Spleen (tissue), 11 donors: ENCODE data around the gene ZYG11A. TPM values are rescaled to one million over a fixed set of nuclear protein-coding genes. Genes with fewer than 3 reads are reported as not detected.

Experiments used
- DNase-seq: peaks from one replicate; pipeline ENCODE4 v3.0.0-alpha.2; 2020
- H3K27ac ChIP-seq, 8 donors: fragments of 200-600 bp; sonication (generic) in 7 of 8; 1 replicate in 4 of 8; 2 replicates in 4 of 8; pipeline versions ENCODE4 v1.5.0 to v1.8.0; 2016 to 2021; ENCODE audit warnings: inconsistent platforms in 4 of 8, mild to moderate bottlenecking in 4 of 8, moderate library complexity in 1 of 8
- H3K27me3 ChIP-seq, 7 donors: fragments of 200-600 bp; sonication (generic) in 6 of 7; replicated peaks in 1 of 7; 1 replicate in 4 of 7; 2 replicates in 3 of 7; pipeline versions ENCODE4 v1.5.0 to v1.8.0; 2016 to 2021; ENCODE audit warnings: inconsistent platforms in 3 of 7, mild to moderate bottlenecking in 1 of 7
- H3K36me3 ChIP-seq, 6 donors: fragments of 200-600 bp; sonication (generic) in 5 of 6; 1 replicate in 4 of 6; 2 replicates in 2 of 6; pipeline versions ENCODE4 v1.5.0 to v1.8.0; 2016 to 2021; ENCODE audit warnings: inconsistent platforms in 2 of 6
- H3K4me1 ChIP-seq, 6 donors: fragments of 200-600 bp; sonication (generic) in 5 of 6; 1 replicate in 3 of 6; 2 replicates in 3 of 6; pipeline versions ENCODE4 v1.5.0 to v1.8.0; 2016 to 2021; ENCODE audit warnings: inconsistent platforms in 3 of 6
- H3K4me3 ChIP-seq, 8 donors: fragments of 200-600 bp; sonication (generic) in 7 of 8; 1 replicate in 4 of 8; 2 replicates in 4 of 8; pipeline versions ENCODE4 v1.5.0 to v1.8.0; 2016 to 2021; ENCODE audit warnings: inconsistent platforms in 4 of 8, mild to moderate bottlenecking in 4 of 8, moderate library complexity in 2 of 8
- H3K9me3 ChIP-seq, 8 donors: fragments of 200-600 bp; sonication (generic) in 7 of 8; 1 replicate in 4 of 8; 2 replicates in 4 of 8; pipeline versions ENCODE4 v1.5.0 to v1.8.0; 2016 to 2021; ENCODE audit warnings: inconsistent platforms in 4 of 8
- POLR2A ChIP-seq, 3 donors: fragments of 450-650 bp; IDR thresholded peaks; one replicate each; pipeline ENCODE4 v1.5.1; 2017; ENCODE audit warnings: antibody characterized with exemption in 3 of 3, mild to moderate bottlenecking in 1 of 3
- POLR2AphosphoS5 ChIP-seq, 3 donors: sonication (generic); formaldehyde crosslinking; IDR thresholded peaks; one replicate each; pipeline ENCODE4 v1.5.1; 2017; ENCODE audit warnings: antibody characterized with exemption in 3 of 3
- WGBS, 5 donors: extraction: QIAGEN DNeasy Blood & Tissue Kit in 3 of 5; methylation state at CpG; one replicate each; pipeline versions ENCODE4 v1.1.5 to v1.1.7; 2013 to 2018; 5-methylcytosine and 5-hydroxymethylcytosine counted together
- intact Hi-C: fragments of 100-400 bp; cut with DNase I; formaldehyde crosslinking; loops from one replicate; pipeline ENCODE4 v1.15.0; 2023; ENCODE audit warnings: low total_unique reads
- polyA plus RNA-seq, 3 donors: library from polyadenylated mRNA; stranded (reverse); fragments of 200-250 nt; gene quantifications; one replicate each; pipeline ENCODE4 v1.2.1, GENCODE V29; 2013
- total RNA-seq, 7 donors: library from RNA; depleted of rRNA in 3 of 7; stranded (reverse); fragments of >200 nt in 3 of 7; fragmentation: NEBNext Ultra II Directional in 4 of 7; extraction: Animal tissue kit (Norgen Biotek cat#: 25700) in 4 of 7; gene quantifications; one replicate each; pipeline versions ENCODE4 v1.1.0 to v1.2.1, GENCODE V29; 2016 to 2021
- TF ChIP-seq, protein P1 (sequence below), 11 experiments: fragments of 200-600 bp in 7 of 11; fragments of 450-650 bp in 4 of 11; sonication (generic) in 4 of 11; IDR thresholded peaks in 8 of 11; conservative IDR thresholded peaks in 3 of 11; 1 replicate in 7 of 11; 2 replicates in 4 of 11; pipeline versions ENCODE4 v1.4.0 to v1.8.0; 2016 to 2021; ENCODE audit warnings: antibody characterized with exemption in 11 of 11, inconsistent platforms in 4 of 11, mild to moderate bottlenecking in 1 of 11
- donor health status: healthy with polysubstance abuse.
- donor health status: DM: no; HTN: no; CAD: no; lungs with moderate emphysema.
- donor health status: DM: no; HTN: no; CAD: no.
- donor health status: Bipolar disorder and iron deficiency.
- donor health status: healthy.
- donor health status: DM: no; HTN: no; CAD: no.
- donor health status: DM: yes; HTN: yes; CAD: no.

Gene ZYG11A
- total and polyA plus RNA-seq, 10 donors: 0.02 to 0.85 (median 0.16) TPM

DNA sequence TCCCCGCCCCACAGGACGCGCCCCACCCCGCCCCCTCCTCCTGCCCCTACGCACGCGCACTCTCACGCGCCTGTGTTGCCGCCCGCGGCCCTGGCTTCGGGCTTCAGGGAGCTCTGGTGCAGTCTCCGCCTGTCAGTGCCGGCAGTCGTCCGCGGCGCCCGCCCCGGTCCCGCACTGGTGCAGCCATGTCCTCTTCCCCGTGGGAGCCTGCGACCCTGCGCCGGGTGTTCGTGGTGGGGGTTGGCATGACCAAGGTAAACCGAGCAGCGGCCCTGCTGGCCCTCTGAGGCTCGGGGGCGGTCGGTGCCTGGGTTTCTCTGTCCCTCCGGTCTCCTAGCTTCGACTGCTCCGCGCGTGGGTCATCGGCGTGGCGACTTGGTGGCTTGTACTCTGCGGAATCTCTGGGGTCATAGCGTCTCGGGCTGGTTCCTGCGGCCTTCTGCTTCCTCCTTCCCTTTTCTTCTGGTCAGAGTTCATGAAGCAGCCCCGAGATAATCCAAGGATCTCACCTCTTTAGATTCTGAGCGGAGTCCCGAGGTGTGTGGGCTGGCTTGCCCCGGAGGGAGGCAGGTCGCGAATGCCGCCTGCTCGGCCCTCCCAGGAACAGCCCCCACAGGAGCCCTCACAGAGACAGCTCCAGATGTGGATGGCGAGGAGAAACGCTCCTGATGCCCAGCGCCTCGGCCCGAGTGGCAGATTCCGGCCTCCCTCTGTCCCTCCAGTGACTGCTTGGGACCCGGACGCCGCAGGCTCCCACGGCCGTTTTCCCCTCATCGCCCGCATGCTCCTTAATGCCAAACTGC is 84.9 kb downstream of the ZYG11A start, which contains the start of gene SCP2:
SCP2 (plus strand) TSS at position 65 of the 803 bp plus-strand sequence; CDS start at position 186, 121 bp downstream.
- DNase-seq: peak; percentile 89
- no peaks in the 10 kb centered on the region for H3K9me3 ChIP-seq
- TF ChIP-seq POLR2AphosphoS5 (IDR thresholded peaks at IDR 0.05) (peak; percentile 79 to 86 (median 81)), POLR2A (IDR thresholded peaks at IDR 0.05) (no peak)
- TF ChIP-seq, protein P1, sequence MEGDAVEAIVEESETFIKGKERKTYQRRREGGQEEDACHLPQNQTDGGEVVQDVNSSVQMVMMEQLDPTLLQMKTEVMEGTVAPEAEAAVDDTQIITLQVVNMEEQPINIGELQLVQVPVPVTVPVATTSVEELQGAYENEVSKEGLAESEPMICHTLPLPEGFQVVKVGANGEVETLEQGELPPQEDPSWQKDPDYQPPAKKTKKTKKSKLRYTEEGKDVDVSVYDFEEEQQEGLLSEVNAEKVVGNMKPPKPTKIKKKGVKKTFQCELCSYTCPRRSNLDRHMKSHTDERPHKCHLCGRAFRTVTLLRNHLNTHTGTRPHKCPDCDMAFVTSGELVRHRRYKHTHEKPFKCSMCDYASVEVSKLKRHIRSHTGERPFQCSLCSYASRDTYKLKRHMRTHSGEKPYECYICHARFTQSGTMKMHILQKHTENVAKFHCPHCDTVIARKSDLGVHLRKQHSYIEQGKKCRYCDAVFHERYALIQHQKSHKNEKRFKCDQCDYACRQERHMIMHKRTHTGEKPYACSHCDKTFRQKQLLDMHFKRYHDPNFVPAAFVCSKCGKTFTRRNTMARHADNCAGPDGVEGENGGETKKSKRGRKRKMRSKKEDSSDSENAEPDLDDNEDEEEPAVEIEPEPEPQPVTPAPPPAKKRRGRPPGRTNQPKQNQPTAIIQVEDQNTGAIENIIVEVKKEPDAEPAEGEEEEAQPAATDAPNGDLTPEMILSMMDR (IDR thresholded peaks at IDR 0.05 in 8 of 11, conservative IDR thresholded peaks at IDR 0.05 in 3 of 11): no peak

DNA sequence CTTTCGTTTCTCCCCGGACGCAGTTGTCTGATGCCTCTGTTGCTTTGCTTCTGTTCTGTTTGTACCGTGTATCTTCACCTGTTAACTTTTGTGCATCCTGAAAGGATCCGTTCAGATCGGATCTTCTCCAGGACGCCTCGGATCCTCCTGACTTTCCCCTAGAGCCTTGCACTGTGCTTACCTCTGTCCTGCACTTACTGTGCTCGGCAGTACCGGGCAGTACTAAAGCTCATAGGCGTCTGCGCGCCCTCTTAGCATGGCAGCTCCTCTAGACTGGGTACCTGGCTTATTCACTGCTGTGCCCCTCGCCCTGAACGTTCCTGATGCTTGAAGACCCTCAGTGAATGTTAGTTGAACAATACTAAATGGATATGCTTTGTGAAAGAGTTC is 85.5 kb downstream of the ZYG11A start:
- Histone ChIP-seq H3K4me3 (peak overlapping the region; percentile 57 to 81 (median 68)), H3K4me1 (peaks cover 0 to 32% (median 18%) of the 10 kb centered on the region in 6 donors), H3K9me3 (no peaks in the 10 kb centered on the region), H3K27ac (peak overlapping the region in 4 of 8 donors; percentile 56 to 80 (median 71)), H3K36me3 (no peaks in the 10 kb centered on the region), H3K27me3 (peaks cover 0 to 51% (median 0%) of the 10 kb centered on the region in 7 donors)
- no peak for DNase-seq
- intact Hi-C loops: no loop called here
- 34 to 49% (median 42%) methylated on average over 15 of the region's 15 CpGs for WGBS, 5 donors
- TF ChIP-seq, protein P1 (IDR thresholded peaks at IDR 0.05 in 8 of 11, conservative IDR thresholded peaks at IDR 0.05 in 3 of 11): no peak
- TF ChIP-seq POLR2AphosphoS5 (IDR thresholded peaks at IDR 0.05) (no peak), POLR2A (IDR thresholded peaks at IDR 0.05) (no peak)

More for the DNA sequence above, 84.9 kb downstream of the ZYG11A start, which contains the start of gene SCP2:
- intact Hi-C loops: no loop called here
- Histone ChIP-seq H3K4me1 (peaks cover 0 to 34% (median 18%) of the 10 kb centered on the region in 6 donors), H3K4me3 (peak within 1 kb of the TSS; percentile 57 to 81 (median 68)), H3K27me3 (peaks cover 0 to 57% (median 0%) of the 10 kb centered on the region in 7 donors), H3K27ac (peak within 1 kb of the TSS in 7 of 8 donors; percentile 12 to 80 (median 66)), H3K36me3 (no peaks in the 10 kb centered on the region)
- WGBS, 5 donors: 0 to 2% (median 1%) methylated on average over 42 to 65 of the region's 65 CpGs

- Histone ChIP-seq H3K4me1 (peaks cover 0 to 32% (median 18%) of the 10 kb centered on the region in 6 donors), H3K27ac (no peak overlapping the region), H3K9me3 (no peaks in the 10 kb centered on the region), H3K27me3 (peaks cover 0 to 43% (median 0%) of the 10 kb centered on the region in 7 donors), H3K36me3 (no peaks in the 10 kb centered on the region), H3K4me3 (no peak overlapping the region)
- TF ChIP-seq, protein P1 (IDR thresholded peaks at IDR 0.05 in 8 of 11, conservative IDR thresholded peaks at IDR 0.05 in 3 of 11): no peak
- TF ChIP-seq POLR2A (IDR thresholded peaks at IDR 0.05) (no peak), POLR2AphosphoS5 (IDR thresholded peaks at IDR 0.05) (no peak)
- WGBS, 5 donors: 95 to 96% (median 96%) methylated on average over 4 of the region's 4 CpGs
- DNase-seq: no peak
- intact Hi-C loops: no loop called here
Measured at GRCh38 chr1:52929019-52929418, 86.5 kb downstream of the ZYG11A start.
